Upper lobe of left lung (tissue), 4 donors: ENCODE data around the gene CYB561.

ENCODE experiments used
- EP300 ChIP-seq, 4 donors: sonication (generic); formaldehyde crosslinking; IDR thresholded peaks; one replicate each; pipeline ENCODE4 v1.5.1; 2017; ENCODE audit warnings: antibody characterized with exemption in 4 of 4, control low read depth in 2 of 4
- POLR2A ChIP-seq, 4 donors: fragments of 450-650 bp; IDR thresholded peaks; one replicate each; pipeline ENCODE4 v1.5.1; 2016 to 2017; ENCODE audit warnings: antibody characterized with exemption in 4 of 4, mild to moderate bottlenecking in 2 of 4
- POLR2AphosphoS5 ChIP-seq, 2 donors: sonication (generic); formaldehyde crosslinking; IDR thresholded peaks; one replicate each; pipeline ENCODE4 v1.5.1; 2017; ENCODE audit warnings: antibody characterized with exemption in 2 of 2
- TF ChIP-seq, protein P1 (sequence below), 6 experiments: fragments of 450-650 bp in 4 of 6; fragments of 200-600 bp in 2 of 6; sonication (generic) in 2 of 6; IDR thresholded peaks; one replicate each; pipeline ENCODE4 v1.5.1; 2016 to 2019; ENCODE audit warnings: antibody characterized with exemption in 6 of 6

DNA sequence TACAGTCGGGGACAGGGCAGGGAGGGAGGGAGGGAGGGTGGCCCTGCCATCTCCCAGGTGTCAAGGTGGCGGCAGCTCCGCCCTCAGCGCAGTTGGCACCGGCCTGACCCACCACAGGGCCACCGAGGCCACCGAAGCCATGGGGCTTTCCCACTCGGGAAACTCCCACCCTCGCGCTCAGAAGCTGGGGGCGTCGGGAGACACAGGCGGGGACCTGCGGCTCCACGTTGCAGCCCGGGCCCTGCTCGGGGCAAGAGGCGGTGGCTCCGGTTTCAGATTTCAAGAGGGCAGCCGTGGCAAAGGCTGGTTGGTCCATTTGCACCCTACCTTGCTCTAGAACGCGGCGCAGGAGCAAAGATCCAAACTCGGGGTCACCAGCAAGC is 544 bp downstream of the CYB561 start:
- TF ChIP-seq POLR2A (IDR thresholded peaks at IDR 0.05) (peak in 1 of 4 donors; percentile 33), POLR2AphosphoS5 (IDR thresholded peaks at IDR 0.05) (peak in 1 of 2 donors; percentile 38), EP300 (IDR thresholded peaks at IDR 0.05) (no peak)
- TF ChIP-seq, protein P1, sequence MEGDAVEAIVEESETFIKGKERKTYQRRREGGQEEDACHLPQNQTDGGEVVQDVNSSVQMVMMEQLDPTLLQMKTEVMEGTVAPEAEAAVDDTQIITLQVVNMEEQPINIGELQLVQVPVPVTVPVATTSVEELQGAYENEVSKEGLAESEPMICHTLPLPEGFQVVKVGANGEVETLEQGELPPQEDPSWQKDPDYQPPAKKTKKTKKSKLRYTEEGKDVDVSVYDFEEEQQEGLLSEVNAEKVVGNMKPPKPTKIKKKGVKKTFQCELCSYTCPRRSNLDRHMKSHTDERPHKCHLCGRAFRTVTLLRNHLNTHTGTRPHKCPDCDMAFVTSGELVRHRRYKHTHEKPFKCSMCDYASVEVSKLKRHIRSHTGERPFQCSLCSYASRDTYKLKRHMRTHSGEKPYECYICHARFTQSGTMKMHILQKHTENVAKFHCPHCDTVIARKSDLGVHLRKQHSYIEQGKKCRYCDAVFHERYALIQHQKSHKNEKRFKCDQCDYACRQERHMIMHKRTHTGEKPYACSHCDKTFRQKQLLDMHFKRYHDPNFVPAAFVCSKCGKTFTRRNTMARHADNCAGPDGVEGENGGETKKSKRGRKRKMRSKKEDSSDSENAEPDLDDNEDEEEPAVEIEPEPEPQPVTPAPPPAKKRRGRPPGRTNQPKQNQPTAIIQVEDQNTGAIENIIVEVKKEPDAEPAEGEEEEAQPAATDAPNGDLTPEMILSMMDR (IDR thresholded peaks at IDR 0.05): no peak
